GM21619 (cell line): ENCODE data around the gene SSX2IP.
A peak's percentile ranks its signal among the peaks of the same experiment; 100 is the strongest.
"Not testable (repeated sequence)": the region's sequence is repeated elsewhere in the genome, so short reads cannot be mapped to it uniquely, and the experiment has no call there.

Source experiments
- ATAC-seq: cut with Tn5 transposase; IDR thresholded peaks from one replicate; pipeline ENCODE4 v1.9.1; 2021; ENCODE audit not compliant: unreplicated experiment

SSX2IP gene, protein sequence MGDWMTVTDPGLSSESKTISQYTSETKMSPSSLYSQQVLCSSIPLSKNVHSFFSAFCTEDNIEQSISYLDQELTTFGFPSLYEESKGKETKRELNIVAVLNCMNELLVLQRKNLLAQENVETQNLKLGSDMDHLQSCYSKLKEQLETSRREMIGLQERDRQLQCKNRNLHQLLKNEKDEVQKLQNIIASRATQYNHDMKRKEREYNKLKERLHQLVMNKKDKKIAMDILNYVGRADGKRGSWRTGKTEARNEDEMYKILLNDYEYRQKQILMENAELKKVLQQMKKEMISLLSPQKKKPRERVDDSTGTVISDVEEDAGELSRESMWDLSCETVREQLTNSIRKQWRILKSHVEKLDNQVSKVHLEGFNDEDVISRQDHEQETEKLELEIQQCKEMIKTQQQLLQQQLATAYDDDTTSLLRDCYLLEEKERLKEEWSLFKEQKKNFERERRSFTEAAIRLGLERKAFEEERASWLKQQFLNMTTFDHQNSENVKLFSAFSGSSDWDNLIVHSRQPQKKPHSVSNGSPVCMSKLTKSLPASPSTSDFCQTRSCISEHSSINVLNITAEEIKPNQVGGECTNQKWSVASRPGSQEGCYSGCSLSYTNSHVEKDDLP

DNA sequence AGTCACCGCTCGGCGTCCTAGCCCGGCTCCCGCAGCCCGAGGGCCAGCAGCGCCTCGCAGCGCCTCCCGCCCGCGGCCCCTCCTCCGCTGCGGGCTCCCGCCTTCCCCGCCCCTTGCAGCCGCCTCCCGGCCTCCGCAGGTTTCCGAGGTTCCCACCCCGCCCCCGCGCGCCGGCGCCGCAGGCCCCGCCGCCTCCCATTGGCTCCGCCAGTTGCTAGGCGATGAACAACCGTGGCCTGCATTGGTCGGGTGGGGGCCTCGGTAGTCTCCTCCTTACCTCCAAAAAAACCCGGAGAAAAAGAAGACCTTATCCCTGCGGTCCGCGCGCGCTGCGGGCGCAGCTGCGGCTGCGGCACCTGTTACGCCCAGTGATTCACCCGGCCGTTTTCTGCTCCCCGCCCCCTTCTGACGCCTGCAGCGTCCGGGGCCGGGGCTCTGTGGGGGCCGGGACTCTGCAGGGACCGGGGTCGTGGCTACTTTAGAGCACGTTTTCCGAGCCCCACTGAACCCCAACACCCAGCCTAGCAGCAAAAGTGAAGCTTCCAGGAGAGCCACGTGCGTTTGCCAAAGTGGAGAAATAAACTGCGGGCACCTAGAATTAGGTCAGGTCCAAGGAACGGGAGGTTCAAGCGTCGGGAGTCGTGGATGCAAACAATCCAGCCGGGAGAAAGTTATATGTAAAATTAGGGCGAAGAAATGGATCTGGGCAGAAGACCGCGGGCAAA lies at the start of gene SSX2IP:
TSS of gene SSX2IP (minus strand) at position 65 of the 725 bp plus-strand sequence. CDS start 19,242 bp downstream, outside the sequence.
- peak; percentile 90 for ATAC-seq

DNA sequence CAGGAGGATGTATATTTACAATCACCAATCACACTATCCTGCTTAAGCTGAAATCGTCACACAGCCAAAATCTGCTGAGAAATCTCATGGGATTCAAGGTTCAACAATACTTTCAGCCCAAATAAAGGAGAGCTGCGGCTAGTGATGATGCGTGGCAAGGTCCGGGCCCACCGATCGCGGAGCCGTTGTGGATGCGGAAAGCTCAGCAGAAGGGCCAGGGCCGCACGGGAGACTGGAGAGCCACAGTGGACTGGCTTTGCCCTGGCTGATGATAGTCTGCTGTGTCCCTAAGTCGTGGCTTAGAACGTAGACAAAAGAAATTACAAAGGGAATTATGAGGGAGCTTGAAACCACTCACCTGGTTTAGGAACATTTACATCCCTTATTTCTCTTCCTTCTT lies 48.0 kb upstream of the SSX2IP start:
- ATAC-seq: no peak

DNA sequence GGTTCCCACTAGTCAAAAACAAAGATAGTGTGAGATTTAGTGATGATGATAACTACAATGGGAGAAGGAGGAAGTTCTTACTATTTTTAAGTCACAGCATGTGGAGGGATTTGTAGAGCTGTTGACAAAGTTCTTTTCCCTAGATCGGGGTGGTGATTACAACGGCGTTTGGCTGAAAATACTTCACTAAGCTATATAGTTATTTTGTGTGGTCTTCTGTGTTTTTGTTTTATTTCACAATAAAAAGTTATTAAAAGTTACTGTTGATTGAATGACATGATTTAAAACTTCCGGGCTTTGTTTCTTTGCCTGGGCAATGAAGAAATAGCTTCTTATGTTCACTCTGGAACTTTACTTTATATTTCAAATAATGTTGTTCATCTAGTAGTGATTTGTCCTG lies 47.3 kb upstream of the SSX2IP start:
- ATAC-seq: no peak

DNA sequence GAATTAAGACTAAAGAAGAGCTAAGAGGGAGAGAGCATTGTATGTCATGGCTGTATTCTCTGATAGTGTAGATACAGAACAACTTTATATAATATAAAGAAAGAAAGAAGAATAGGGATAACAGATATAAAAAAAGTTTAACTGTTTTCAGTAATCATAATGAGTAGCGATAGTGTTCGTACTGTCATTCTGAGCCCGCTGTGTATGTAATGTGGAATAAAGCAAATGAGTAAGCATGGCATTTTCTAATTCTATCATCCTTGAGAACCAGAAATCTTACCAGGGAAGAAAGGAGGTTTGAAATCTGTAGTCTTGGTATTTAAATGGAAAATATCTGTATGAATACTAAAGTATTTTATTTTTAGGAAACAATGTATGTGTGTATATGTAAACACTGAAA lies 46.7 kb upstream of the SSX2IP start:
- no peak for ATAC-seq

DNA sequence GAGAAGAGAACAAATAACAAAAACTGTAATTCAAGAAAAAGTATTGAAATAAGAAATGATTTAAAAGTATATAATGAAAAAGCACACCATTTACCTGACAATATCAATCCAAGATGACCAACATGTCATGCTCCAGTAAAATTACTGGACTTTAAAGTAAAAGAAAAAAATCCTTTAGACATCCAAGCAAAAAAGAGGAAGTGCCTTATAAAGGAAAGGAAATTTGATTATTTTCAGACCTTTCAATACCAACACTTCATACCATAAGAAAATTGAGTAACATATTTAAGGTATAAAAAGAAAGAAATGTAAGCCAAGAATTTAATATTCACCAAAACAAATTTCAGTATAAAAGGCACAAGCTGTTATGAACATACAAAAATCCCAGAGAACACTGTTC lies 46.2 kb upstream of the SSX2IP start:
- ATAC-seq: no peak

DNA sequence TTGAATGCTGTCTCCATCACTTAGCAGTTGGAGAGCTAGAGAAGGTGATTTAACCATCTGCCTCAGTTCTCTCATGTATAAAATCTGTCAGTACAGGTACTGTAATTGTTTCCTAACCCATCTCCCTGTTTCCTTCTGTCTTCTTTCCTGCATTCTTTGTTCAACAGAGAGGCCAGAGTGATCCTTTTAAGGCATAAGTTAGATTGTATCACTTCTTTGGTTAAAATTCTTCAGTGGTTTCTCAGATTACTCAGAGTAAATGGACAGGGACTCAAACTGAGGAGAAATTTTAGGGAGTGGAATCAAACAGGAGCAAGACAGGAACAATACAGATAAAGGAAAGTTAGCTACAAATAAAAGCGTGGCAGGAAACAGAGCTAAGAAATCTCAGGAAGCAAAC lies 45.2 kb upstream of the SSX2IP start:
- no peak for ATAC-seq

DNA sequence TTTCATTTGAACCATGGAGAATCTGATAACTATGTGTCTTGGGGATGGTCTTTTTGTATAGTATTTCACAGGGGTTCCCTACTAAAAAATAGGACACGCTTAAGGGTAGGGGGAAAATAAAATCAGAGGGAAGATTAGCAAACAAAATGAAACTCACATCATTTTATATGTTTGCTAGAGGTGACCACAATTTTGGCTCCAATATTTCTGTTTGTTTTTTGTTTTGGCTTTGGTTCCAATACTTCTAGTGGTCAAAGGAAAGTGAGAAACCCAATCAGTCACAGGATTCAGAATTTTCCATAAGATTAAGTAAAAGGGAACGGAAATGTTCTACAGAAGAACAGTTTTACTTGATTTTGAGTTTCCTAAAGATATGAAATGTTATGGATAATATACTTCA lies 42.3 kb upstream of the SSX2IP start:
- ATAC-seq: no peak

DNA sequence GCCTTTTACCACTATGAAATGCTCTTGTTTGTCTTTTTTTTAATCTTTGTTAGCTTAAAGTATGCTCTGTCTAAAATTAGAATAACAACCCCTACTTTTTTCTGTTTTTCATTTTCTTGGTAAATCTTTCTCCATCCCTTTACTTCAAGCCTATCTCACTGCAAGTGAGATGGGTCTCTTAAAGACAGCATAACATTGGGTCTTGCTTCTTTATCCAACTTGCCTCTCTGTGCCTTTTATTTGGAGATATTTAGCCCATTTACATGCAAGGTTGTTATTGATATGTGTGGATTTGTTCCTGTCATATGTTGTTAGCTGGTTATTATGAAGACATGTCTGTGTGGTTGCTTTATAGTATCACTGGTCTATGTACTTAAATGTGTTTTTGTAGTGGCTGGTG lies 41.3 kb upstream of the SSX2IP start:
- ATAC-seq: no peak

DNA sequence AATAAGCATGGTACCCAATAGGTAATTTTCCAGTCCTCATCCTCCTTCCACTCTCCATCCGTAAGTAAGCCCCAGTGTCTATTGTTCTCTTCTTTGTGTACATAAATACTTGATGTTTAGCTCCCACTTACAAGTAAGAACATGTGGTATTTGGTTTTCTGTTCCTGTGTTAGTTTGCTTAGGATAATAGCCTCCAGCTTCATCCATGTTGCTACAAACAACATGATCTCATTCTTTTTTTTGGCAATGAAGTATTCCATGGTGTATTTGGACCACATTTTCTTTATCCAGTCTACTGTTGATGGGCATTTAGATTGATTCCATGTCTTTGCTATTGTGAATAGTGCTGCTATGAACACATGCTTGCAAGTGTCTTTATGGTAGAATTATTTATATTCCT lies 37.5 kb upstream of the SSX2IP start:
- not testable (repeated sequence) for ATAC-seq

DNA sequence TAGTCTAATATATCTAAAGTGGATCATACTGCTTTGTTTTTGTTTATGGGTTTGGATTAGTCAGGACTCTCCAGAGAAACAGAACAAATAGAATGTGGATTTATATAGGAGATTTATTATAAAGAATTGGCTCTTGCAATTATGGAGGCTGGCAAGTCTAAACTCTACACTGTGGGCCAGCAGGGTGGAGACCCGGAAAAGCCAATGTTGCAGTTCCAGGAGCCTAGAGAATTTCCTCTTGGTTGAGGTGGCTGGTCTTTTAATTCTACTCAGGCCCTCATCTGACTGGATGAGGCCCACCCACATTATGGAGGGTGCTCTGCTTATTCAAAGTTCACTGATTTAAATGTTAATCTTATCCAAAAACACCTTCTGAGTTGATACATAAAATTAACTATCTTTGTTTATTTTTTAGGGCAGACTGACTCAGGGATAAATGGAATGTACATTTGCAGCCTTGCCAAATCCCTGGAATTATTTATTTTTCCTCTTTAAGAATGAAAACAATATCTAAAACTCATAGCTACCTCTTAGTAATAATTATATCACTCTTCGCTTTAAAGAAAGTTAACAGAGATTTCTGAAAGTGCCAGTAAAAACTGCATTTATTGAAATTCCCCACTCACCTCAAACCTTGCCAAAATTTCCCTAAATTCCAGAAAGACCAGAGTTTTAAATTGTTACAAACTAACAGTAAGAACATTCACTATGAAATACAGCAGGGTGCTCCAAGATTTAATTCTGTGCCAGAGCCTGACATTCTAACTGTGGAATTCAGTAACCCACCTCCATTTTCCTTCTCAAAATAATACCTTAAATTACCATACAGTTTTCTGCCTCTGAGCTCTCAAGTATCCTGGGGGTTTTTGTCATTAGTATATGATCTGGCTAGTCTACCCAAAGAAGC lies 36.6 kb upstream of the SSX2IP start:
- no peak for ATAC-seq

DNA sequence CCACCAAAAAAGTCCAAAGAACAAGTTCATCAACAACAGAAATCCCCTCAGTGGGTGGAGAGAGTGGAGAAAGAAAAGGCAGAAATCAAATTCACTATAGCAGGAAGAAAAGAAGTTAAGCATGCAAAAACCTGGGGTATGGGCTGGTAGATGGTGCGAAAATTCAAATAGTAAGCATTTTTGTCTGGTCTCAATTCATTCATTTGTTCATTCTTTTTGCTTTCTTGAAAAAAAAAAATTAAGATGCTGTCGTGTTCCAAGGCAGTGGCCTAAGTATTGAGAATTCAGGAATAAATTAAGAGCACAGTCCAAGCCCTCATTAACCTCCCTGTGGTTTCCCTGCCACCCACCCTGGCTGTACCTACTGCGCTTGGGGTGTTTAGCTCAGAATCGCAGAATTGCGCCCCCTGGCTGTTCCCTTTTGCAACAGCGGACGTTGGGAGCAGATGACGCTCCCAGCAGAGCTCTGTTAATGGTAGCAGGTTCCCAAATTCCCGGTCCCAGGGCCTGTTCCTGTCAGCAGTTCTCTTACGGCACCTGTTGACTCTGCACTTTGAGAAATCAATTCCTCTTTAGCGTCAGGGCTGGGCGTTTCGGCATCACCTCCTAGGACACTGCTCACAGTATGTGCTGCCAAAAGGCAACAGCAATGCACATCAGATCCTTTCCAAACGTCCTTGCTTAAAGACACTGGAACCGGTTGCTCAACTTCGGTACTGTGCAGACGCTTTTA lies 34.0 kb upstream of the SSX2IP start:
- ATAC-seq: no peak

DNA sequence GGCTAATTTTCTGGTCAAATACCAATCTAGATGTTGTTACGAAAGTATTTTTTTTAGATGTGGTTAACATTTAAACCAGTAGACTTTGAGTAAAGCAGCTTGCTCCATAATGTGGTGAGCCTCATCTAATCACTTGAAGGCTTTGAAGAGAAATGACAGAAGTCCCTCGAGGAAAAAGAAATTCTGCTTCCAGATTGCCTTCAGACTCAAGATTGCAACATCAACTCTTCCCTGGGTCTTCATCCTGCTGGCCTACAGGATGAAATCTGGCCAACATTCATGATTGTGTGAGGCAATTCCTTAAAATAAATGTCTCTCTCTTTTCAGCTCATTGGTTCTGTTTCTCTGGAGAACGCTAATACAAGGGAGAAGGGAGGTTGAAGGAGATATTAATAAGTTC lies 32.5 kb upstream of the SSX2IP start:
- ATAC-seq: no peak

DNA sequence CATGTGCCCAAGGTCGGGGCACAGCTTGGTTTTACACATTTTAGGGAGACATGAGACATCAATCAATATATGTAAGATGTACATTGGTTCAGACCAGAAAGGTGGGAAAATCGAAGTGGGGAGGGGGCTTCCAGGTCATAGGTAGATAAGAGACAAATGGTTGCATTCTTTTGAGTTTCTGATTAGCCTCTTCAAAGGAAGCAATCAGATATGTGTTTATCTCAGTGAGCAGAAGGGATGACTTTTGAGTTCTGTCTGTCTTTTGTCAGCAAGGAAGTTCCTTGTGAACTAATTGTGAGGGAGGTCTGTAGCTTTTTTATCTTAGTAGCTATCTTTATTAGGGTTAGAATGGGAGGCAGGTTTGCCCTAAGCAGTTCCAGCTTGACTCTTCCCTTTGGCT lies 31.6 kb upstream of the SSX2IP start:
- ATAC-seq: not testable (repeated sequence)

DNA sequence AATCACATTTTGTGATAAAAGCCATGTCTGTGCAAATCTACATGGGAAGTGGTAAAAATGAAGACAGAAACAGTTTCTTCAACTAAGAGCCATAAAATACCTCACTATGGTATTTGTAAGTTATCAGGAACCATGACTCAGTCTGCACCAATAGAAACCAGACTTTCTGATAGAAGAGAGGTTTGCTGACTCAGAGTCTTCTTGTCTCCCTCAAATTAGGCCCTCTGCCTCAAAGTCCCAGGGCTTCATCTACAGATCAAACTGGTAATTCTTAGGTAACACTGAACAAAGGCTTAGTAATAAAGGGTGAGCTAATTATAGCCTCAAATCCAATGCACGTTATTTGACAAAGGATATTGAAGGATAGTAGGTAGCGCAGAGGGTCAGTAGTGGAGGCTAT lies 30.9 kb upstream of the SSX2IP start:
- ATAC-seq: no peak

DNA sequence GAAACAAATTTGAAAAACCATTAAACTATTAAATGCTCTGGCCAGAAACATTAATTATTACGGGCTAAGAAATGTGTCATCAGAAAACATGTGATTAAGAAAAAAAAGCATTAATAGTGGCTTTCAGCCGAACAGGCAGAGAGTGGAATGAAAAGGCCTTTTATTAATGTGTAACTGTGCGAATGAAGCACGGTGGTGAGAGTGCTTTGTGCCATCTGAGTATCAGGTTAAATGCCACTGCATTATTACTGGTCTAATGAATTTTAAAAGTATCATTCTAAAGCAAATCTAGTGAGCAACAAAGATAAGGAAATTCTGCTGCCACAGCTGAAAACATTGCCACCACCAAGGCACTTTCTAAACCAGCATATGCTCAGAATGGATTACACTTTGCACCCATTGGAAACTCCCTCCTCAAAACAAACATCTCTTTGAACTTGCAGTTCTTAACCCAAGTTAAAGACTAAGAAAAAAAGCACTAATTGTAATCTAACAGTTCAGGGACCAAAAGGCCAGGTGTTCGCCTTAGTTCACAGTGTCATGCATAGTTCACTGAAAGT lies 30.0 kb upstream of the SSX2IP start:
- peak; percentile 70 for ATAC-seq

DNA sequence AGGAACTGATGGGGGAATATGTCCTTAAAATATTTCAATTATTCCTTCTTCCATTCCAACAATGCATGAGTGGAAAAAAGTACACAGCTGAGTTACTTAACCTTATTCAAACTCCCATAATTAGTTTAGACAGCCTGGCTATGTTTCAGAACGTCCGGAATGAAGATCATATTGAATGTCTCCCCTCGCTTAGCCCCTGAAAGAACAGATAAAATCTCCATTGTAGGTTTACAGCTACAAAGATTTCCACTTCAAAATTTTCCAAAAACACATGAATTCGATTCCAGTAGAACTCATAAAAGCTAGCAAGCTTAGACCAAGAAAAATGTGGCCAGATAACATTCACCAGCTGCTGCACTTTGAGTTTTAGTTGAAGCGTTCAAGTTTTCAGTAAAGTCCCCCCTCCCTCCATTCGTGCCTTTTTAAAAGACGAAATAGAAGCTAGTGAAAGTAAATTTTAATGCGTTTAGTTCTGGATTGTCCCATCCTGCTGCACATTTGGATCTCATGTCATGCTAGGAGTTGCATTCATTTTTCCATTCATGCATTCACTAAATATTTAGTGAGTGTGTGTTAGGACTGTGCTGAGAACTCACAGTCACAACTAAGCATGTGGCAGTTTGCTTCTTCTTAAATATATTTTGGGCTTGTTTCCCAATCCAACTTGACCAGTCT lies 29.4 kb upstream of the SSX2IP start:
- no peak for ATAC-seq

DNA sequence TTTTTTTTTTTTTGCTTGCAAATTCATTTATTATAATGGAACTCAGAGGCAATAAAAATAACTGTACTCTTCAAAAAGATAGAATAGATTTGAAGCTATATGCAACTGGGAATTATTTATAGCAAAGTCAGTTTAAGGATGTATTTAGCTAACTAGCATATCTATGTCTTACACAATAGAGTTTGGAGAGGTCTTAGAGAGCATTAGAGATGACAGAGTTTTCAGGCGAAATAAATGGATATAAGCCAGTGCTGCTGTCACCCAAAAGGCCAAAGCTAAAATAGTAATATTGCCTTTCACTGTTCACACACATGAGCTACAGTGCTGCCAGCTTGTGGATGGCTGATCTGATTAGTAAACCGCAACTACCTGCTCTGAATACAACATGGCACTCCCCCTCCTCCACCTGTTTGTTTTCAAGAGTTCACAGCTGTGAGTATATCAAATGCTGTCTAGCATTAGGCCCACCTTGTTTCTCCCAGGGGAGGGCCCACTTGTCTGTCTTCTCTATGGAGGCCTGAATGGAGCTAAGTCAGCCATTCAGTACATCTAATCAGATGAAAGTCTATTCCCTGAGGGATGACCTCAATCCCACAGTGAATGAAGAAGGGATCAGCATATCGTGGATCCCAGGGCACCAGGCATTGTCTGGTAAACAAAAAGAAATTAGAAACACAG lies 25.2 kb upstream of the SSX2IP start:
- ATAC-seq: no peak

DNA sequence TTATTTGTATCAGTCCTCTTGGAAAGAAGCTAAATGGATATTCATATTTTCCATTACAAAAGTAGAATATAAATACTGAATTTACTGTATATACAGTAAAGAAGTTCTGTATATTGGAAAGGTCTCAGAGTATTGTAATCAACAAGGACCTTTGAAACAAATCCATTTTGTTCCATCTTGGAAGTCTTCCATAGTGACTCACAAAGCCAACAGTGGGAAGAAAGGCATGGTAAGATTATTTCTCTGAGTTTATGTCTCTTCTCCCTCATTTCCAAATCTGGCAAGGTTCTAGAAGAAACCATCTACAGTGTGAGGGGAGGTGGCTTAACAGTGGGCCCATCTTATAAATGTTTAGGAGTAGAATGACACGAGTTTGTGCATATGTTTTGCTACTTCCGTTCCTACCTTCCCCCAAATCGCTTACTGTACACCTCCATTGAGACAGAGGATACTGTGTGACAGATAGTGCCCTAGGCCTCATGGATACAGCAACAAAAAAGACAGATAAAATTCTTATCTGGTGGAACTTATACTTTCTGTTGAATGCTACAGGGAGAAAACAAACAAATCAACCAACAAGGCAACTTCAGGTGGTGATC lies 22.1 kb upstream of the SSX2IP start:
- no peak for ATAC-seq
